A549 (cell line): ENCODE results near the gene BBX. TPM values are rescaled to one million over a fixed set of nuclear protein-coding genes. Genes with fewer than 3 reads are reported as not detected.
A peak's percentile ranks its signal among the peaks of the same experiment; 100 is the strongest.

Experiments used
- ATAC-seq, 2 experiments: fragments of 200-7000 bp in 1 of 2; fragments of >200 bp in 1 of 2; cut with Nextera tagmentation in 1 of 2; cut with Tn5 transposase in 1 of 2; 3 replicates each; pipeline versions ENCODE4 v1.8.0 to v1.9.1; 2018 to 2020; ENCODE audit warnings: mild to moderate bottlenecking in 1 of 2, moderate library complexity in 1 of 2
- CTCF ChIA-PET: fragments of 300-600 bp; sonication (Branson Sonifier 250); formaldehyde crosslinking; extraction: SDS; loops from one replicate; lab custom pipeline; 2021; ENCODE audit warnings: antibody characterized with exemption, inconsistent platforms; lab: Yijun Ruan, JAX
- POLR2A ChIA-PET: fragments of 350-600 bp; formaldehyde crosslinking; extraction: SDS; loops from one replicate; lab custom pipeline; 2021; ENCODE audit warnings: antibody characterized with exemption, inconsistent platforms; lab: Yijun Ruan, JAX
- DNase-seq, 2 experiments: peaks; one replicate each; pipeline versions ENCODE4 v3.0.0 to v3.0.0-alpha.2; 2011 to 2016; ENCODE audit warnings: low read depth in 1 of 2, low spot score in 1 of 2
- FAIRE-seq: peaks from 2 replicates; lab custom pipeline; 2011; peaks lifted over from hg19 to GRCh38; lab: Jason Lieb, UNC
- H3K27ac ChIP-seq, 2 experiments: fragments of >200 bp; sonication (Bioruptor Twin); formaldehyde crosslinking; 3 replicates each; pipeline ENCODE4 v1.5.1; 2016 to 2017
- H3K4me1 ChIP-seq: fragments of >200 bp; sonication (Bioruptor Twin); formaldehyde crosslinking; 3 replicates; pipeline ENCODE4 v1.6.1; 2016
- H3K4me2 ChIP-seq: fragments of >200 bp; sonication (Bioruptor Twin); formaldehyde crosslinking; 3 replicates; pipeline ENCODE4 v1.6.1; 2016
- H3K4me3 ChIP-seq: fragments of >200 bp; sonication (Bioruptor Twin); formaldehyde crosslinking; 3 replicates; pipeline ENCODE4 v1.5.1; 2016
- H3K9me3 ChIP-seq: fragments of >200 bp; sonication (Bioruptor Twin); formaldehyde crosslinking; 3 replicates; pipeline ENCODE4 v1.6.1; 2016
- BHLHE40 ChIP-seq: IDR thresholded peaks from 2 replicates; pipeline ENCODE4 v1.6.1; 2012; ENCODE audit warnings: low read depth, low read length, inconsistent platforms
- CEBPB ChIP-seq, 2 experiments: fragments of >200 bp in 1 of 2; sonication (Bioruptor Twin) in 1 of 2; formaldehyde crosslinking in 1 of 2; IDR thresholded peaks; 2 replicates each; pipeline ENCODE4 v1.6.1; 2012 to 2016
- CHD2 ChIP-seq: fragments of 150-350 bp; IDR thresholded peaks from 2 replicates; pipeline ENCODE4 v1.6.1; 2014; ENCODE audit warnings: low read length; ENCODE audit not compliant: partially characterized antibody
- CHD4 ChIP-seq: fragments of 200-600 bp; sonication (generic); IDR thresholded peaks from 2 replicates; pipeline ENCODE4 v1.6.1; 2016; ENCODE audit warnings: antibody characterized with exemption, mild to moderate bottlenecking, borderline replicate concordance
- CTCF ChIP-seq: fragments of >200 bp; sonication (Bioruptor Twin); formaldehyde crosslinking; IDR thresholded peaks from 3 replicates; pipeline ENCODE4 v1.5.1; 2016
- EHF ChIP-seq: fragments of 250-450 bp; sonication (Bioruptor Pico); IDR thresholded peaks from 2 replicates; pipeline ENCODE4 v1.5.0; 2020; ENCODE audit warnings: mild to moderate bottlenecking
- ELK1 ChIP-seq: fragments of 150-350 bp; IDR thresholded peaks from 2 replicates; pipeline ENCODE4 v1.6.1; 2014; ENCODE audit warnings: low read depth, mild to moderate bottlenecking, low read length
- FOSB ChIP-seq: fragments of 250-450 bp; sonication (Bioruptor Pico); IDR thresholded peaks from 2 replicates; pipeline ENCODE4 v1.5.0; 2020; ENCODE audit warnings: mild to moderate bottlenecking, moderate library complexity
- FOXS1 ChIP-seq: fragments of 250-450 bp; sonication (Bioruptor Pico); IDR thresholded peaks from 2 replicates; pipeline ENCODE4 v1.5.0; 2020; ENCODE audit warnings: mild to moderate bottlenecking, moderate library complexity
- HDAC2 ChIP-seq: fragments of 200-600 bp; sonication (generic); IDR thresholded peaks from 2 replicates; pipeline ENCODE4 v1.6.1; 2016
- HES2 ChIP-seq: fragments of >200 bp; sonication (Bioruptor Twin); formaldehyde crosslinking; IDR thresholded peaks from 2 replicates; pipeline ENCODE4 v1.6.1; 2016
- HMGXB4 ChIP-seq: fragments of 250-450 bp; sonication (Bioruptor Pico); IDR thresholded peaks from 2 replicates; pipeline ENCODE4 v1.5.0; 2021; ENCODE audit warnings: mild to moderate bottlenecking, moderate library complexity, borderline replicate concordance
- HOXB13 ChIP-seq: fragments of 250-450 bp; sonication (Bioruptor Pico); IDR thresholded peaks from 2 replicates; pipeline ENCODE4 v1.5.0; 2020; ENCODE audit warnings: low read depth, mild to moderate bottlenecking, moderate library complexity
- MAFK ChIP-seq: fragments of 450-650 bp; IDR thresholded peaks from 2 replicates; pipeline ENCODE4 v1.6.1; 2014; ENCODE audit not compliant: partially characterized antibody
- MYC ChIP-seq: IDR thresholded peaks from 2 replicates; pipeline ENCODE4 v1.6.1; 2012; ENCODE audit warnings: mild to moderate bottlenecking, inconsistent platforms, low read length, improper control_type of control experiment, borderline replicate concordance
- NFE2L2 ChIP-seq: fragments of 150-350 bp; conservative IDR thresholded peaks from 2 replicates; pipeline ENCODE4 v1.6.1; 2014; ENCODE audit warnings: low read length
- PHF8 ChIP-seq: fragments of 200-600 bp; sonication (generic); IDR thresholded peaks from 2 replicates; pipeline ENCODE4 v1.6.1; 2016; ENCODE audit warnings: low read depth, mild to moderate bottlenecking, antibody characterized with exemption, moderate library complexity, borderline replicate concordance
- POLR2A ChIP-seq: IDR thresholded peaks from 2 replicates; pipeline ENCODE4 v1.6.1; 2012; ENCODE audit warnings: mild to moderate bottlenecking, low read length
- RAD21 ChIP-seq, 2 experiments: fragments of >200 bp in 1 of 2; sonication (Bioruptor Twin) in 1 of 2; formaldehyde crosslinking in 1 of 2; IDR thresholded peaks in 1 of 2; conservative IDR thresholded peaks in 1 of 2; 2 replicates in 1 of 2; 3 replicates in 1 of 2; pipeline ENCODE4 v1.6.1; 2012 to 2018; ENCODE audit warnings: inconsistent platforms in 1 of 2
- RCOR1 ChIP-seq: fragments of 150-350 bp; IDR thresholded peaks from 2 replicates; pipeline ENCODE4 v1.6.1; 2014; ENCODE audit warnings: antibody characterized with exemption, low read length, low read depth
- TP53 ChIP-seq: fragments of 250-450 bp; sonication (Bioruptor Pico); IDR thresholded peaks from 2 replicates; pipeline ENCODE4 v1.5.0; 2021; ENCODE audit warnings: mild to moderate bottlenecking, moderate library complexity
- USF2 ChIP-seq: fragments of 450-650 bp; IDR thresholded peaks from 2 replicates; pipeline ENCODE4 v1.6.1; 2014; ENCODE audit warnings: antibody characterized with exemption
- ZC3H11A ChIP-seq: fragments of 450-650 bp; IDR thresholded peaks from 2 replicates; pipeline ENCODE4 v1.6.1; 2014; ENCODE audit warnings: antibody characterized with exemption, mild to moderate bottlenecking
- ZFP36 ChIP-seq: fragments of 450-650 bp; IDR thresholded peaks from 2 replicates; pipeline ENCODE4 v1.6.1; 2014; ENCODE audit warnings: borderline replicate concordance; ENCODE audit not compliant: partially characterized antibody
- ZNF302 ChIP-seq: fragments of 250-450 bp; sonication (Bioruptor Pico); IDR thresholded peaks from 2 replicates; pipeline ENCODE4 v1.9.0; 2021; ENCODE audit warnings: inconsistent platforms, mild to moderate bottlenecking, moderate library complexity
- WGBS: methylation state at CpG from one replicate; pipeline ENCODE4 v1.1.6; 2017; ENCODE audit errors: missing lambda C conversion rate; 5-methylcytosine and 5-hydroxymethylcytosine counted together
- polyA plus RNA-seq, 4 experiments: library from polyadenylated mRNA; depleted of rRNA in 3 of 4; stranded (reverse); fragments of >200 nt; fragmentation: RNase III in 1 of 4; extraction: RNeasy Plus Mini Kit Qiagen cat#74134 plus additional on column Dnase treatment in 1 of 4; gene quantifications; 2 replicates in 3 of 4; 3 replicates in 1 of 4; pipeline ENCODE4 v1.2.3, GENCODE V29; 2011 to 2017

Gene BBX
- polyA plus RNA-seq, 2 of the 4 experiments (the other 2 are of a cell fraction): 16.7 to 62.8 TPM

- TF ChIP-seq CTCF: no peak
- TF ChIP-seq ZNF302 (CRISPR knock-in tag): no peak
- no peak for TF ChIP-seq CHD4
These were observed 294.3 kb downstream of the BBX start (continued) for GRCh38 chr3:107817076-107817475.

GRCh38 chr3:107818025-107818424 lies 295.3 kb downstream of the BBX start:
- Histone ChIP-seq H3K4me2 (no peak overlapping the region), H3K9me3 (no peaks in the 10 kb centered on the region), H3K4me3 (no peak overlapping the region), H3K27ac (no peak overlapping the region), H3K4me1 (no peaks in the 10 kb centered on the region)
- POLR2A ChIA-PET: no interaction called here
- DNase-seq (no peak), FAIRE-seq (no peak), ATAC-seq (no peak)
- 73% methylated on average over 1 of the region's 1 CpG for WGBS
- peak; percentile 71 for TF ChIP-seq MAFK
- TF ChIP-seq HES2: no peak
- no peak for TF ChIP-seq ELK1
- no peak for TF ChIP-seq FOXS1 (CRISPR knock-in tag)
- no peak for TF ChIP-seq HOXB13 (CRISPR knock-in tag)
- TF ChIP-seq ZC3H11A: no peak
- TF ChIP-seq PHF8: no peak
- CTCF ChIA-PET: interaction anchor here (0.8 to 1.6 kb wide), 2 partner anchors 9 to 29 kb away, joined by 3 read pairs; no protein-coding TSS in a partner anchor

- POLR2A ChIA-PET: no interaction called here
- no peaks in the 10 kb centered on the region for H3K9me3 ChIP-seq
- no peak overlapping the region for H3K4me3 ChIP-seq
- TF ChIP-seq CHD2: no peak
- no peak for TF ChIP-seq HDAC2
- TF ChIP-seq FOSB (CRISPR knock-in tag): no peak
- no peak for TF ChIP-seq NFE2L2
- no peak for TF ChIP-seq CTCF
- TF ChIP-seq MAFK: no peak
- TF ChIP-seq RCOR1: no peak
- no peak for TF ChIP-seq BHLHE40
- no peak for TF ChIP-seq POLR2A
- TF ChIP-seq ZFP36: no peak
- no peak for TF ChIP-seq USF2
- no peak for TF ChIP-seq EHF (CRISPR knock-in tag)
- no peak for TF ChIP-seq HOXB13 (CRISPR knock-in tag)
- TF ChIP-seq MYC: no peak
- no peak for TF ChIP-seq TP53
- TF ChIP-seq HMGXB4 (CRISPR knock-in tag): no peak
- TF ChIP-seq CEBPB (IDR thresholded peaks at IDR 0.05): no peak
- TF ChIP-seq ZNF302 (CRISPR knock-in tag): no peak
- TF ChIP-seq RAD21 (conservative IDR thresholded peaks at IDR 0.05 in 1 of 2, IDR thresholded peaks at IDR 0.05 in 1 of 2): no peak
- TF ChIP-seq PHF8: no peak
- H3K4me1 ChIP-seq: no peaks in the 10 kb centered on the region
- WGBS: 81% methylated on average over 4 of the region's 4 CpGs
- ATAC-seq (no peak), FAIRE-seq (no peak), DNase-seq (no peak)
- CTCF ChIA-PET: interaction anchor here (0.6 to 1.6 kb wide), 3 partner anchors 9 to 142 kb away, joined by 3 read pairs; no protein-coding TSS in a partner anchor
- H3K27ac ChIP-seq: no peak overlapping the region
- no peak overlapping the region for H3K4me2 ChIP-seq
These were observed 296.9 kb downstream of the BBX start for GRCh38 chr3:107819656-107820055.
